NCI-H226 (cell line): ENCODE results near the gene UBXN11.
"Not testable (repeated sequence)": the region's sequence is repeated elsewhere in the genome, so short reads cannot be mapped to it uniquely, and the experiment has no call there.

Experiments
- DNase-seq: peaks from one replicate; pipeline ENCODE4 v3.0.0-alpha.2; 2015

Gene UBXN11

DNA sequence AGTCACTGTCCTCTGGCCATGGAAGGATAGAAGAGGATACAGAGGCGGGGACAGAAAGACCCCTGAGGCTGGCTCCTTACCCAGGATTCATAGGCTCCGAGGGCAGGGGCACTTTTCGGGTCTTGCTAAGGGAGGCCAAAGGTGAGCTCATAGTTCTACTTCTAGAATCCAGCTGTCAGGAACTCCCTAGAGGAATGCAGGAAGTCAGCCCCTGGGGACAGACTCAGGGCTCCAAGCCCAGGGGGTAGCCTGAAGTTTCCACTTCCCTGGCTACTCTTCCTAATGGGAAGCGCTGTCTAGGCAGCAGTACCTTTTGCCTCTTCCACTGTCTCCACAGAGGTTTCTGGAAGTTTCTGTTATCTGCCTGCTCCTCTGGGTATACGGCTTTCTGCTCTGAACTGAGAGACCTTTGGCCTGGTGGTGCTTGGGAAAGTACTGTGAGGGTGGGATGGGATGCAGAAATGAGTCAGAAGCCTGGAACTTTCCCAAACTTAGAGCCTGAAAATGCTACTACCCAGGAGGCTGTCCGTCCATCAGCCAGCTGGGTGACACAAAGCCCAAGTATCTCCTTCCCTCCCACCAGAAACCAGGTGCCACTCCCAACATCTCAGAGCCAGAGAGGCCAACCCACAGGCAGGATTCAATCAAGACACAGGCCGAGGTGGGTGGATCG lies 3.6 kb downstream of the UBXN11 start:
- peak; percentile 90 for DNase-seq

DNA sequence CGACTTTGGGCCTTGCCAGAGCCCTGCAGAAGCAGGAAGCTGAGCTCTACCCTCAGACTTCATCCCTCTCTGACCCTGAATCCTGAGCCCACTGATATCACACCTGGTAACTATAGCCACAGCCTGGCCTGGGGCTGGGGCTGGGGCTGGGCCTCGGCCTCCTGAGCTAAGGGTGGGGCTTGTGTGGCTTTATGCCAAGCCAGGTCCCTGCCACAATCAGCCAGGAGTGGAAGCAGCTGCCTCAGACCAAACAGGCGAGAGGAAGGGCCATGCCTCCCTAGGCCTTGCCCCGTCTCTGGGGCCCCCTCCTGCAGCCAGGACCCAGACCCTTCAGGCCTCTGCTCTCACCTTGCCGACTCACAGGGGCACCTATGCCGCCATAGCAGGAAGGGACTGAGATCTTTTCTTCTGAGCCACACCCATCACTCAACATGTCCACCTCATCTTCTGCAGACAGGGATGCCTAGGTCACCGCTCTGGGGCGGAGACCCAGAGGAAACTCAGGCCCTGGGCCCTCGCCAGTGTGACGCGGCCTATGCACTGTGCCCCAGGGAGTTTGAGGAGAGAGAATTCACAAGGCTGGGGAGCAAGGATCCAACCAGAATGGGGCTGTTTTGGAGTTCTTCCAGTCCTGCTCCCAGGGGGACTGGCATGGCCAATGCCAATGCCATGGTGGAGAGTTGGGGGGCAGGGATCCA lies 5.7 kb downstream of the UBXN11 start:
- DNase-seq: no peak

DNA sequence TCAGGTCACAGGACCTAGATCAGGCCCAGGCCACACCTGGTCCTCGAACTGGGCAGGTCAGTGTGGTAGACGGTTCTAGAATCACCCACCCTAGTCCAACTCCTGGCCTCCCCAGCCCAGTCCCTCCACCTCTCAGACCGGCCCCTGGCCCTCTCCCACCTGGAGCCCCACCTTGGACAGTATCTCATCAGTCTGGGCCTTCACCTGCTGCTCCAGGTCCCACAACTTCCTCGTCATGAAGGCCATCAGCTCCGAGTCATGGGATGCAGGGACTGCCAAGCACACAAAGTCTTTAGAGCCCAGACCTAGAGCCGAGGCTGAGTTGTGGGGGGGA lies 8.7 kb downstream of the UBXN11 start:
- DNase-seq: no peak

DNA sequence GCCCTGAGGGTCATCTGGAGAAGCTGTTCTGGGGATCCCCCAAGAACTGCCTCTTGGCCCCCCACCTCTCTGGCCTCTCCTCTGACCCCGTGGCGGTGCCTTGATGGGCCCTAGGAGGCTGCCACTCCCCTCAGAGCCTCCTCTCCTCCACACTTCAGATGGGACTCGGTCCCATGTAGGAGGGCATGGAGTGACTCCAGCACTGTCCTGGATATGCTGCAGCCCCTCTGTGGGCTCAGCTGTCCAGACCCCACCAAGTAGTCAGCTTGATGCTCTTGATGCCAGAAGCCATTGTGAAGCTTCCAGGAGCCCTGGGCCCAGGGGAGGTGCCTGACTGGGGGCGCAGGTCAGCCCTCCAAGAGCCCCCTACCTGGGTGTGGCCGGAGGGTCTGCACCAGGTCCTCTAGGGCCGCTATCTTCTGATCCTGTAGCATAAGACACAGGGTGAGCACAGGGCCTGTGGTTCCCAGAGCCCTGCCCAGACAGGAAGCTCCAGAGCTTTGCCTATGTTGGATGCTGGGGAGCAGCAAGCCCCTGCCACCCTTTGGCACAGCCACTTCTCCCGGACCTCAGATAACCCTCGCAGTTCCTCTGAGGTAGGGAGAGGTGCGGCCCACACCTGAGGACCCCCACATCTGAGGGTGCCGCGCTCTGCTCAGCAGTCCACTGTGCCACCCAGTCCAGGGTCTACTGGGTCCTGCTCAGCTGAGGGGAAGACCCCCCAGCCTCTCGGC lies 9.2 kb downstream of the UBXN11 start:
- DNase-seq: no peak

DNA sequence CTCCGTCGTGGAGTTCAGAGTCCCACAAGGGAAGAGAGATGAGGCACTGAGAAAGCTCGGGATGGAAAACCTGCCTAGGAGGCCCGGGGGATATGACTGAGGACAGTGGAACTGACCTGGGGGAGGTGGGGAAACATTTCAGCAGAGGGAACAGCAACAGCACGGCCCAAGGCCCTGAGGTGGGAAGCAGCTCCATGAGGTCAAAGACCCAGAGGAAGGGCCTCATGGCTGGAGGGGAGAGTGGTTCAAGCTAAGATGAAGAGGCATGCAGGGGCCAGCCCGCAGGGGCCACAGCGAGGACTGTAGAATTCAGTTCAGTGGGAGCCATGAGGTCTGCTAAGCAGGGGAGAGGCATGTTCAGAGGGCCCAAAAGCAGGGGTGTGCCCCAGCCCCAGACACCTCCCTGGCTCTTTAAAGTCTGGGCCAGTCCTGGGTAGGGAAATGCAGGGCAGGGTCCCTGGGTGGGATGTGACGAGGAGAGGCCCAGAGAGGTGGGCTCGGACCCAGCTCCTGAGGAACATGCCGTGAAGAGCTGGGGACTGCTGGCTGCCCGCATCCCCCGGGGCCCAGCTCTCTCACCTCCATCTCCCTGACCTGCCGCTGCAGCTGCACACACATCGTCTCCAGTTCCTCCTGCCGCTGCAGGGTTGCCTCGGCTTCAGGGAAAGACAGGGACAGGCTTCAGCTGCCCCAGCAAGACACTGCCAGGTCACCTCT lies 9.9 kb downstream of the UBXN11 start:
- DNase-seq: no peak

DNA sequence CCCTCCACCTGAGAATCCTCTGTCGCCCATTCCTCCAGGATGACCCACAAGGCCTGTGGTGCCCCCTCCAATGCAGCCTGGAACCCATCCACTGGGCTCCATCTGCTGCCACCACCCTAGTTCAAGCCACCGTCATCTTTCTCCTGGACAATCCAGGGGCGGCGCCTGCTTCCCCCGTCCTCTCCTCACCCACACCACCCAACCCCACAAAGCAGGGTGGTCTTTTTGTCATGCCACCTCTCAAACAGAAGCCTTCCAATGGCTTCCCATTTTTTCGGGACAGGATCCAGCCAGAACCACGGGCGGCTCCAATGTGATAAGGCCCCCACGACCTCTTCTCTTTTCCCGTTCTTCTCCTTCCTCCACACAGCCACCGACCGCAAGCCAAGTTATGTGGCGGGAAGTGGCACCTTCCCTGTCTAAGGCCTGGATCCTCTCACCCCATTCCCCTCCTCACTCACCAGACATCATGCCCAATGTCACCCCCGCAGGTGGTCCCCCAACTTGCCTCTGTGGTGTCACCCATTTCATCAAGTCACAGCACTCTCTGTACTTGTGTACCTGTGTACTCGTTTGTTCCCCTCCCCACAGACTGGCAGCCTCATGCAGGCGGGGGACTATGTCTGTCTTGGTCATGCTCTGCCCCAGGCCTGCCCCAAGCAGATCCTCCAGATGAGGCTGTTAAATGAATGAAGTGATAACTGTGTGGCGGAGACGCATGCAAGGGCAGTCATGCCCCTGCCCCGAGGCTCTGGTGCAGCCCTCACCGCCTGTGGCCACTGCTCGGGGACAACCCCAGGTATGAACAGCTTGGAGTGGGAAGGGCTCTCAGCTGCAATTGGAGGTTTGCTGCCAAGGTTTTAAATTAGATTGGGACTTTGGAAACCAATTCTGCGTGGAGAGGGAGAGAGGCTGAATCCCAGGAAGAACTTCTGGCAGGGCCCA lies 11.0 kb downstream of the UBXN11 start:
- DNase-seq: no peak

DNA sequence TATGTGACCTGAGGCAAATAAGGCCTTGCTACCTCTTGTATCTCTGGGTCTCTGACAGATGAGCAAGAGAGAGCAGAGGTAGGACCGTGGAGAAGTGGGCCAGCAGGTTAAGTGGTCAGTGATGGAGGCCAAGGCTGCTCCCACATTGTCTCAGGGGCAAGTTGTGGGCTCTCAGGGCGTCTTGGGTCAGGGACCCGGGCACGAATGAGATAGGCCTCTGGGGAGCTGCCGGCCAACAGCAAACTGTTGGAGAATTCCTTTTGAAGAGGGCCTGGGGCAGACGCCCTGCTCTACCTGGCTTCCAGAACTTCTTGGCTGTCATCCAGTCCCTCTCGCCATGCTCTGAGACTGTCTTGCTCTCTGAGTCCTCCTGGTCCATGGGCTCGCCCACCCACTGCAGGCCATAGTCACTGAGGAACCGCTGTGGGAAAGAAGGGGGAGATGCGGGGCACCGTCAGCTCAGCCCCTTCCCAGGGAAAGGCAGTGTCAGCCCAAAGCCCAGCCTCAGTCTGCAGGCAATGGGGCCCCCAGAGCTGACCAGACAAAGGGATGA lies 12.4 kb downstream of the UBXN11 start:
- no peak for DNase-seq

DNA sequence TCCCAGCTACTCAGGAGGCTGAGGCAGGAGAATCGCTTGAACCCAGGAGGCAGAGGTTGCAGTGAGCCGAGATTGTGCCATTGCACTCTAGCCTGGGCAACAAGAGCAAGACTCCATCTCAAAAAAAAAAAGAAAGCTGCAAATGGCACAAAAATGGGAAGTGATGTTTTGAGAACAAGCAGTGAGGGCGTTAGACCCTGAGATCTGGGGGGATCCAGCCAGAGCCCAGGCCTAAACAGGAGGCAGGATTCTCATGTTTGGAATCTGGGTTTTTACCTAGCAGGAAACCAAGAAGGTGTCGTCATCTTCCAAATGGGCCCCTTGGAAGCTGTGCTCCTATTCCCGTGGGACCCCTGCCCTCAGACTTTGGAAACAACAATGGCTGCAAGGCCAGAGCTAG lies 13.7 kb downstream of the UBXN11 start:
- DNase-seq: not testable (repeated sequence)

DNA sequence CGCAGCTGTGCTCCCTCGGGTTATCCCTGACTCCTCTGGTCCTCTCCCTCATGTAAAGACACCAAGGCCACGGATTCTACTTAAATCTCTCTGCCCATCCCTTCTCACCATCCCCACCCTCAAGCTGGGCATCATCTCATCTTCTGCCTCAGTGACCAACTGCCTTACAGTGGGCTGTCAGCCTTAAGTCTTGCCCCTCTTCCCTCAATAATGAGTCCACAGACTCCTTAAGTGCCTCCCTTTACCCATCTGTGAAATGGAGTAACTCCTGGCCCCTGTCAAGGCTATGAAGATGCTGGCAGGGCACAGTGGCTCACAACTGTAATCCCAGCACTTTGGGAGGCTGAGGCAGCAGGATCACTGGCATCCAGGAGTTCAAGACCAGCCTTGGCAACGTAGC lies 14.5 kb downstream of the UBXN11 start:
- DNase-seq: no peak

DNA sequence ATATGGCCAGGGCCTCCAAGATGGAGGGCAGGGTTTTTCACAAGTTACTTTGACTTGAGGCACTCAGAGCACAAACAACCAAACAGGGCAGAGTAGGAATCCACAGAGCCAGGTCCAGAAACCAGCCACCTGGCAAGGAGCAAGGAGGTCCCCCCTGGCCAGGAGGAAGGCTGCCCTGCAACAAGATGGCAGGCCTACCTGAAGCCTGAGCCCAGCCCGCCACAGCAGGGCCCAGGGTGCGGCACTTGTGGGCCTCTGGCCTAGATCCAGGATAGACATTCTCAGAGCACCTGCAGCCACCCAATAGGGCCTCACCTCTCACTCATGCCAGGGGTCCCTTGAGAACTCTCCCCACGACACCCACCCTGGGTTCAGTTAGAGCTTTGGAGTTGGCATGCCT lies 15.0 kb downstream of the UBXN11 start:
- DNase-seq: no peak

DNA sequence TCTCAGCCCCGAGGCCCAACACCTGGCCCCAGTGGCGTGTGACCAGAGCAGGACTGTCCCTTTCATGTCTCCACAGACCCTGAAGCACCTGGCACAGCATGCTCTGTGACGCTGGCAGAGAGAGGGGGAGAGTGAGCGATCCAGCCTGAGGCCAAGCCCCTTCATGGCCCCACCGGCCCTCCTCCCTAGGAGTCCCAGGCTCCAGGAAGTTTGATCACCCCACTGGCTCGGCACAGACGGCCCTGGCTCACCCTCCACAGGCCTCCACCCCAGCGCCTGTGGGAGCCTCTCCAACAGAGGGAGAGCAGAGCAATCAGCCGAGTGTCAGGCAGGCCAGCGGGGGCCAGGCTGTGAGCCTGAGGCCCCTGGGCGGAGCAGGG lies 15.6 kb downstream of the UBXN11 start:
- no peak for DNase-seq

DNA sequence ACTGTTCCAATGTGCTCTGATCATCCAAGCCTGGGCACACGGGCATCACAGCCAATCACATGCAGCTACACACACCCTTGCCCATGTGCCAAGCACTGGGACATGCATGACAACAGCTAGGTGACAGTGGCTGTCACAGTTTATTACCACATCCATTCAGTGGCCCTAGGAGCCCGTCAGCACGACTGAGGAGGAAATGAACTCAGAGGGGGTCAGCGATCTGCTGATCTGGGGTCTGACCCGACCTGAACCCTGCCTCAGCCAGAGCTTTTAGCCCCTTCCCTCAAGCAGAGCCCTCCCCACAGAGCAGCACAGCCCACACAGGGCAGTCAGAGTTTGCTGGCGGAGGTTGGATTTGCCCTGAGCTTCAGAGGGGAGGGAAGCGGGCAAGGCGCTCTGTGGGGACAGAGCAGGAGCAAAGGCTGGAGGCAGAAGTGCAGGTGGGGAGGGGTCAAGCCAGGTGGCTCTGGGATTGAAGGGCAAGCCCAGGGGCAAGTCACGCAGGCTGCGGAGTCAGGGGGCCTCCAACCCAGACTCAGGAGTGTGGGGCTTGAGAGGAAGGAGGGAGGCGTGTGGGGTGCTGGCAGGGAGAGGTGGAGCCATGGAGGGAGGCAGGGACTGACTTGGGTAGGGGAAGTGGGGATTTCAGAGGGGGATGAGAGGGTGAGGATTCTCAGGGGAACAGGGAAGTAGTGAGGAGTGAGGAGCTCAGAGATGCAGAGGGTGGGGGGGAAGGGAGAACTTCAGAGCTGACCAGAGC lies 16.1 kb downstream of the UBXN11 start:
- DNase-seq: no peak

DNA sequence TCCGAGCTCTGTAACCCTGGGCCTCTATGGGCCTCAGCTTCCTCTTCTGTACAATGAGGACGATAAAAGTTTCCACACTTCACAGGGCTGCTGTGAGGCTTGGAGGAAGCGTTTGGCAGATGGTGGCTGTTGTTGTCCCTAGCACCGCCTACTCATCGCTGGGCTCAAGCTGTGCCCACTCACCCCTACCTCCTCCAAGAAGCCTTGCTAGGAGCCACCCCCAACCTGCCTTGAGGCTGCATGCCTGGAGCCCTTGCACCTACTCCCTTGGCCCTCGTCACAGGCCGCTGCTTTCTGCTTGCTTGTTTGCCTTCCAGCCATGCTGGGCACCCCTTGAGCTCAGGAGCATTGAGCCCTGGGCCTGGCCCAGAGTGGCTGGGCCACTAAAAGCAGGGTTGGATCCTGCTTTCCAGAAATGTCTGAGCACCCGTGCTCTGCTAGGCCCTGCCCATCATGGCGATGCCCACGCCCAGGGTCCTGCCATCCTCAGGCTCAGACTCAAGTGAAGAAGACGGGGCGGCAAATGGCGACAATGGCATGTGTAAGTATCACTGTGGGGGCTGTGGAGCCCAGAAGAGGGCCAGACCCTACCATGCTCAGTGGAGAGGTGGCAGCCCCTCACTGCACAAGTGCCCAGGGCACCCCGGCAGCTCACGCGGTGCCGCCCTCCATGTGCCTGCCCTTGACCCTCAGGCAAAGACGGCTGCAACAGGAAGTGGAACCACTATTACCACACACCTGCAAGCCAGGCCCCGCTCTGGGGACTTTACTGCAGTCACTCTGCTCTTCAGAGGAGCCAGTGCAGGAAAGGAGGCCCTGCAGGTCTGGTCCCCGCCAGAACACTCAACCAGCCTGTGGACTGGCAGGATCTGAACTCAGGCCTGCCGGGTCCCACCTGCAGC lies 17.0 kb downstream of the UBXN11 start:
- DNase-seq: no peak

DNA sequence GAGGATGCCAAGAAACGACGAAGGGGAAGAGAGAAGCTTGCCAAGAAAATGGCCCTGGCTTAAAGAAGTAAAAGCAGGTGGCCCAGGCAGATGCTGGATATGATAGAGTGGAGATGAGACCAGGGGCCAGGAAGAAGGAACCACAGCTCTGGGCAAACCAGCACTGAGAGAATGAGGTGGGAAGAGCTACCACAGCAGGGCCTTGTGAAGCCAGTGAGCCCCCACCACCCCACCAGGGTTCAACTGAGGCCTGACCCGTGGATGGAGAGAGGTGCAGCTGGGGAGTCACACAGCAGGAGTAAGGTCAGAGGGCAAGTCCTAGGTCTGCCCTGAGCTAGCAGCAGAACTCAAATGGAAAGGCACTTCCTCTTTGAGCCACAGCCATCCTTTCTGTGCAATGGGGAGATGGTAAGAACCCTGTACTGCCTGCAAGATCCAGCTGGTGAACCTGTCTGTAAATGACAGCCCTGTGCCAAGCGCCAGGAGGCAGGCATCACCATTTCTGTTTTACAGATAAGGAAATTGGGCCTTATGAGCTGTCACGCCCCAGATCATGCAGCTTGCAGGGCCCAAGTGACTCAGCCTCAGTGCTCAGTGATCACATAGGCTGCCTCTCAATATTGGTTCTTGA lies 18.0 kb downstream of the UBXN11 start:
- no peak for DNase-seq

DNA sequence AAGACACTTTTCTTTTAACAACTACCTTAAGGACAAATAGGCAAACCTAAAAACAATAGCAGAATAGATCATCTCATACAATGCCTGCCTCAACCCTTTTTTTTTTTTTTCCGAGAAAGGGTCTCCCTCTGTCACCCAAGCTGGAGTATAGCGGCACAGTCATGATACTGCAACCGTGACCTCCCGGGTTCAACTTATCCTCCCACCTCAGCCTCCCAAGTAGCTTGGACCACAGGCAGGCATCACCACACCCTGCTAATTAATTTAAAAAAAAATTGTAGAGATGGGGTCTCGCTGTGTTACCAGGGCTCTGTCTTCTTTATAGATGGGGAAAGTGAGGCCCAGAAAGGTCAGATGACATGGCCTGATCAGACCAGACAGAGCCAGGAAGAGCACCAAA lies 18.6 kb downstream of the UBXN11 start:
- DNase-seq: no peak

DNA sequence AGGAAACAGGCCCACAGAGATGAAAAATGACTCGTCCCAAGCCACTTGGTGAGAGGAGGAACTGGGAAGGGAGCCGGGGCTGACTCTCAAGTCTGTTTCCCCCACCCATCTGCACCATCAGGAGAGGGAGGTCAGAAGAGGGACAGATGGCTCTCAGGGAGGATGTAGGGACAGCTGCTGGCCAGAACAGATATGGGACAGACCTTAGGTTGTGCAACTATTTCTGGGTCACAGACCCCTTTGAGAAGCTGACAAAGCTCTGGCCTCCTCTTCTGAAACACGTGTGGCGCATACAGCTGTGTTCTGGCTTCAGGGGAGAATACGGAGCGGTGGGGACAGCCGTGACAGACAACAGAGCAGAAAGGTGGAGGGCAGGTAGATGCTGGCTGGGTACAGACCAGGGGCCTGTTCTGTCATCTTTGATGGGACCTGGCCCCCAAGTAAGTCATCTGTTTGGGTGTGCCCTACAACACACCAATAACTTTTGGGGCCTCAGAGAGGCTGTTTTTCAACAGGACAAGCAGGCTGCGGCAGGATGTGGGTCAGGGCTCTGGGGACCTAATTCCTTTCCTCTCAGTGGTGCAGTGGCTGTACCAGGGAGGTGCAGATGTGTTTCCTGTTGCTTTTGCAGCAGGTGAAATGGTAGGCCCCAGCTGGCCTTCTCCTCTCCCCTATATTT lies 19.3 kb downstream of the UBXN11 start:
- no peak for DNase-seq

DNA sequence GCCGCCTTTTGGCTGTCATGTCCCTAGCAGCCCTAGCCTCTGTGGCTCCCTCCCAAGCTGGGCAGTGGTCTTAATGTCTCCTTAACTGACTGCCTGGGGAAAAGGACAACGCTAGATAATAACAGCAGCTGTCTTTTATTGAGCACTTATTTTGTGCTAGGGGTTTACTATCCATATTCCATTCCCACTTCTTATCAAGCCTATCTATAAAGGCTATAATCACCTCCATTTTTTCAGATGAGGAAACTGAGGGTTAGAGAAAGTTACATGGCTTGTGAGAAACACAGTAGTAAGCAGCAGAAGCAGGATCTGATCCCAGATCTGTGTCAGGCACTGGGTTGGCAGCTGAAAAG lies 20.4 kb downstream of the UBXN11 start:
- no peak for DNase-seq

DNA sequence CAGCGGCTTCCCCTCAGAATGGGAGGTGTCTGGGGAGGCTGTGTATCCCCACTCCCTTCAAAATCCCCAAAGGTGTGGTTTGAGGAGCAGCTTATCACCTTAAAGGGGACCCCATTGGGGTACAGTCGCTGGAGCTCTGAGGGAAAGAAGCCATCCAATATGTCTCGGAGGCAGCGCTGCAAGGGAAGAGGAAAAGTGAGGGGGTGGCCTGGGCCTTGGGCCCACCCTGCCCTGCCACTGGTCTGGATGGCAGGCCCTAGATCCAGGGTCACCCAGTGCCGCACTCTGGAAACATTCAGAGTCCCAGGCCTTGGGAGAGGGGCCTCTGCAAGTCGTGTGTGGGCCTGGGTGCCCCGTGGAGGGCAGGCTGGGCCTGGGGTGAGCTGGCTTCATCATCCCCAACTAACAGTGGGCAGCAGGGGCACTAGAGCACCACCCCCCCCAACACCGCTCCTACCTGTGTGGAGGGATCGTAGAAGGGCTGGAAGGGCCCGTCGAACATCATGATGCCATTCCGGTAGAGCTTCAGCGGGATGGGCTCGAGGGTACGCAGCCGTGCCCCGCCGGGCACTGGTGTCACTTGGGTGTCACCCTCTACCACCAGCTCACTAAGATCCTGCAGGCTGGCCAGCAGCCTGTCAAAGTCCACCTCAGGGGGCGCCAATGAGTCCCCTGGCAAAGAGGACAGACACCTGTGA lies 20.9 kb downstream of the UBXN11 start:
- no peak for DNase-seq
